Measurements from ENCODE around the gene TULP4.
A peak's percentile ranks its signal among the peaks of the same experiment; 100 is the strongest.

TULP4 gene

DNA sequence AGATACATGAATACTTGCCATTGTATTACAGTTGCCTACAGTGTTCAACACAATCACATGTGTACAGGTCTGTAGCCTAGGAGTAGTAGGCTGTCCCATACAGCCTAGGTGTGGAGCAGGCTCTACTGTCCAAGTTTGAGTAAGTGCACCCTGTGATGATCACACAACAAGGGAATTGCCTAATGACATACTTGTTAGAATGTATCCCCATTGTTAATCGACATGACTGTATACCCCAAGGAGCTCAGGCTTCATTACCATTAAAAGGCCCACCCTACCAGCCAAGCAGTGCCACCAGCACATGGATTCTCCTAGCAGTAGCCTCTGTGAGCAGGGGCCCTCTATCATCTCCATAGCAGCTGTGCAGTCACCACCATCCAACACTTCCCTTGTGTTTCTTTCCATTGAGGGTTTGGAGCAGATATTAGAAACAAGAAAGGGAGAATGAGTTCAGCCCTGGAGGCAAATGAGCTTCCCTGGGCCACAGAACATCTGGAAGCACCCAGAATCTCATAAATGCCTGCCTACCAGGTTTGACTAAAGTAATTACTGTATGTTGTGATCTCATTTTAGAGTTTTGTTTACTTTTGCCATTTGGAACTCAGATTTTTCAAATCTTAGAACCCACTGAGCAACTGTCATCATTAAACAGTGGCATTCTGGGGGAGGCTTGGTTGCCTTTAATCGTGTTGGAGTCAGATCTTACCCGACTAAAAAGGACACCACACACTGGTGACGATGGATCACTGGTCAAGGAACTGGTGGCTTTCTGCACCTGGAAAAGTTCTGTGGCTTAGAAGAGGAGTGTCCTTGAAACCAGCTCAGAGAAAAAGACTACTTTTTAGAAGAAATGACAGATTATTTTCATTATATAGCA lies 104.9 kb downstream of the TULP4 start:
- H3K27me3 ChIP-seq (ENCODE audit: control insufficient read depth, insufficient read depth, low read length) = no peaks in the 10 kb centered on the region
- no peak overlapping the region for H3K4me3 ChIP-seq (ENCODE audit: low read depth, low read length)
- H3K4me1 ChIP-seq (ENCODE audit: control insufficient read depth, insufficient read depth, low read length) = no peaks in the 10 kb centered on the region
- H3K9me3 ChIP-seq (ENCODE audit: control insufficient read depth, insufficient read depth, low read length) = no peaks in the 10 kb centered on the region
- peaks cover 17% of the 10 kb centered on the region for H3K36me3 ChIP-seq (ENCODE audit: control insufficient read depth, insufficient read depth, low read length)
- no peak overlapping the region for H3K9ac ChIP-seq (ENCODE audit: low read depth, low read length)

DNA sequence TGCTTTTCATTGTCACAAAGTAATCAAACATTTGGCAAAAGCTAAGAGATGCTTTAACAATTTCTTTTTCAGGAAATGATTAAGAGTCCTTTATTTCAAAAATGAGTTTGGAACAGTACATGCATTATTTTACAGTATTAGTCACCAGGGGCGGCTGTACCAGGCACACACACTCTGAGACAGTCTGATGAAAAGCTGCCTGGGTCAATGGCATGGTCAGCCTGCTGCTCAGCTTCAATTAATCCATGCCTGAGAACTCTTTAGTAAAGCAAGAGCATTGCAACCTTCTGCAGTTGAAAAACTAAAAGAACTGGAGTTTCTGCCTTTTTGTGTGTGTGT lies 105.5 kb downstream of the TULP4 start:
- Histone ChIP-seq H3K9ac (ENCODE audit: low read depth, low read length) (no peak overlapping the region), H3K36me3 (ENCODE audit: control insufficient read depth, insufficient read depth, low read length) (peaks cover 17% of the 10 kb centered on the region), H3K9me3 (ENCODE audit: control insufficient read depth, insufficient read depth, low read length) (no peaks in the 10 kb centered on the region), H3K4me1 (ENCODE audit: control insufficient read depth, insufficient read depth, low read length) (no peaks in the 10 kb centered on the region), H3K4me3 (ENCODE audit: low read depth, low read length) (no peak overlapping the region), H3K27me3 (ENCODE audit: control insufficient read depth, insufficient read depth, low read length) (no peaks in the 10 kb centered on the region)

DNA sequence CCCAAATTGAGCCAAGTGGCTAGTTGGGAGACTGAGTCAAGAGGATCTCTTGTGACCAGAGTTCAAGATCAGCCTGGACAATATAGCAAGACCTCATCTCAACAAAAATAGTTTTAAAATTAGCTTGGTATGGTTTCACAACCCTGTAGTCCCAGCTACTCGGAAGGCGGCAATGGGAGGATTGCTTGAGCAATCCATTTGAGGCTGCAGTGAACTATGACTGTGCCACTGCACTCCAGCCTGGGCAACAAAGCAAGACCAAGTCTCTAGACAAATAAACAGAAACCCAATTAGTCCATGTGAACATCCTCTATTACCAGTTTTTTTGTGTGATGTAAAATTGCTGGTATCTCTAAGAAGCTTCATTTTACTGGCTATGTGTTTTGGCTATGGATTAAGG lies 106.2 kb downstream of the TULP4 start:
- Histone ChIP-seq H3K36me3 (ENCODE audit: control insufficient read depth, insufficient read depth, low read length) (peaks cover 17% of the 10 kb centered on the region), H3K4me3 (ENCODE audit: low read depth, low read length) (no peak overlapping the region), H3K9me3 (ENCODE audit: control insufficient read depth, insufficient read depth, low read length) (no peaks in the 10 kb centered on the region), H3K9ac (ENCODE audit: low read depth, low read length) (no peak overlapping the region), H3K27me3 (ENCODE audit: control insufficient read depth, insufficient read depth, low read length) (no peaks in the 10 kb centered on the region), H3K4me1 (ENCODE audit: control insufficient read depth, insufficient read depth, low read length) (no peaks in the 10 kb centered on the region)

DNA sequence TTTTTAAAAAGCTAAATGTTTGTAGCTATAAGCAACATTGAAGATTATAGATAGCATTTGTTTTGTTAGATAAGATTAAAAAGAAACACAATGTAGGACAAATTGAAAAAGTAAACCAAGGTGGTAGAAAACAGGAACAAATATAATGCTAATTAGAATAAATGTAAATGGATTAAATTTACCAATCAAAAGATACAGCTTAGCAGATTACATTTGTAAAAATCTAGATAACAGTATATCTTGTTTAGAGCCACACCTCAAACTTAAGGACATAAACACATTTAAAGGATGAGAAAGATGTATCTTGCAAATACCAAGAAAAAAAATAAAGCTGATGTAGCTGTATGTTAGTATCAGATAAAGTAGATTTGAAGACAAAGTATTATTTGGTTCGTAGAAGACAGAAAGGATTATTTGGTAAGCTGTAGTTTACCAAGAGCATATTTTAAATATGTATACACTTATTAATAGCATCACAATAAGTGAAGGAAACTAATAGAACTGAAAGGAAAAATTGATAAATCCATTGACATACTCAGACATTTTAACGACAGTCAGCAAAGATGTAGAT lies 107.2 kb downstream of the TULP4 start:
- Histone ChIP-seq H3K4me3 (ENCODE audit: low read depth, low read length) (no peak overlapping the region), H3K9ac (ENCODE audit: low read depth, low read length) (no peak overlapping the region), H3K4me1 (ENCODE audit: control insufficient read depth, insufficient read depth, low read length) (no peaks in the 10 kb centered on the region), H3K36me3 (ENCODE audit: control insufficient read depth, insufficient read depth, low read length) (peaks cover 12% of the 10 kb centered on the region), H3K27me3 (ENCODE audit: control insufficient read depth, insufficient read depth, low read length) (no peaks in the 10 kb centered on the region), H3K9me3 (ENCODE audit: control insufficient read depth, insufficient read depth, low read length) (no peaks in the 10 kb centered on the region)

DNA sequence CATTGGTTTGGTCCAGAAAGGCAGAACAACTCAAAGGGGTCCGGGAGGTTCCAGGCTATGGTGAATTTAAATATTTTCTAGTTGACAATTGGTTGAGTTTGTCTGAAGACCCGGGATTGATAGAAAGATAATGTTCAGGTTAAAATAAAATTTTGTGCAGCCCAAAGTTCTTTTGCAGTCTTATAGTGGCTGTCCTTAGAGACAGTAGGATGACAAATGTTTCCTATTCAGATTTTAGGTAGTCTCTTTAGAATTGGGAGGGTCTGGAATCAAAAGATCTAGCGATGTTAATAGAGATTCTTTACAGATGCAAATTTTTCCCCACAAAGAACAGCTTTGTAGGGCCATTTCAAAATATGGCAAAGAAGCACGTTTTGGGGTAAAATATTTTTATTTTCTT lies 109.1 kb downstream of the TULP4 start:
- peaks cover 10% of the 10 kb centered on the region for H3K36me3 ChIP-seq (ENCODE audit: control insufficient read depth, insufficient read depth, low read length)
- peak overlapping the region; percentile 64 for H3K4me3 ChIP-seq (ENCODE audit: low read depth, low read length)
- H3K9me3 ChIP-seq (ENCODE audit: control insufficient read depth, insufficient read depth, low read length) = no peaks in the 10 kb centered on the region

DNA sequence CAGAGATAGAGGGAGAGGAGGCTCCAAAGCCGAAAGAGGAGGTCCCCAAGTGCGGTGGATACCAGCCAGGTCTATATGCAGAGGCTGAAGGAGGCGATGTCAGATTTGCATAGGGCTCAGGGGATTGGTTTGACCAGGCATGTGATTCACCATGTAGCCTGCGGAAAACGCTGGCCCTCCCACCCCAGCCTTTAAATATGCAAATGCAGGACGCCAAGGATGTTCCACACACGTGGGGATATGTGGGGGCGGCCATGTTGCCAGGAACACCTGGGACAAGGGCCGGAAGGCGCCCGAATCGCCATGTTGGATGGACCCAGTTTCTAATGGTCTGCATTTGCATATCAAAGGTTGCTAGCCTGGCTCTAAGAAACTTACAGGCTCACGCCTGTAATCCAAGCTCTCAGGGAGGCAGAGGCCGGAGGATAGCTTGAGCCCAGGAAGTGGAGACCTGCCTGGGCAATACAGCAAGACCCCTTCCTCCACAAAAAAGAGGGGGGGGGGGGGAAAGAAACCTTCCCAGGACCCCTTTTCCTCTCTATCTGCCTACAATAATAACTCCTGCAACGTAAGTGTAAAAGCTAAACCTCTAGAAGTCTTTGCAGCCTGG lies 110.5 kb downstream of the TULP4 start:
- no peaks in the 10 kb centered on the region for H3K4me1 ChIP-seq (ENCODE audit: control insufficient read depth, insufficient read depth, low read length)
- H3K9ac ChIP-seq (ENCODE audit: low read depth, low read length) = peak overlapping the region; percentile 63
- no peaks in the 10 kb centered on the region for H3K9me3 ChIP-seq (ENCODE audit: control insufficient read depth, insufficient read depth, low read length)
- peak overlapping the region; percentile 64 for H3K4me3 ChIP-seq (ENCODE audit: low read depth, low read length)
- H3K36me3 ChIP-seq (ENCODE audit: control insufficient read depth, insufficient read depth, low read length) = no peaks in the 10 kb centered on the region
- H3K27me3 ChIP-seq (ENCODE audit: control insufficient read depth, insufficient read depth, low read length) = no peaks in the 10 kb centered on the region

More for the DNA sequence above, 109.1 kb downstream of the TULP4 start:
- Histone ChIP-seq H3K4me1 (ENCODE audit: control insufficient read depth, insufficient read depth, low read length) (no peaks in the 10 kb centered on the region), H3K9ac (ENCODE audit: low read depth, low read length) (no peak overlapping the region), H3K27me3 (ENCODE audit: control insufficient read depth, insufficient read depth, low read length) (no peaks in the 10 kb centered on the region)

DNA sequence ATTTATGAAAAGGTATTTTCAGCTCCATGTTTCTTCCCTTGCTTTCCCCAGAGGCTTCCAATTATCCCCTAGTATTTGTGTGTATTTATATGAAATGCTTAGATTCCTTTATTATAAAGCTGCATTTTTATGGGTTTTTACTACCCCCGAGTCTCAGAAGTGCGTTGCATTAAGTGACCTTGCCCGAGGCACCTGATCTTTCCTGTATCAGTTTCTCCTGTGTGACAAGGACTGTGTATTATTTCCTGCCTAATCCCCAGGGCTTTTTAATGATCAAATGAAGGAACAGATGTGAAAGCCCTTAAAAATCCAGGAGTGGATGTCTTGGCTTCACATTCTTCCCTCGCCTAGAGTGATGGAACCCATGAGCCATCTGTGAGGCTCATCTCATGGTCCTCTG lies 118.8 kb downstream of the TULP4 start:
- no peak overlapping the region for H3K9ac ChIP-seq (ENCODE audit: low read depth, low read length)
- no peaks in the 10 kb centered on the region for H3K4me1 ChIP-seq (ENCODE audit: control insufficient read depth, insufficient read depth, low read length)
- no peaks in the 10 kb centered on the region for H3K27me3 ChIP-seq (ENCODE audit: control insufficient read depth, insufficient read depth, low read length)

DNA sequence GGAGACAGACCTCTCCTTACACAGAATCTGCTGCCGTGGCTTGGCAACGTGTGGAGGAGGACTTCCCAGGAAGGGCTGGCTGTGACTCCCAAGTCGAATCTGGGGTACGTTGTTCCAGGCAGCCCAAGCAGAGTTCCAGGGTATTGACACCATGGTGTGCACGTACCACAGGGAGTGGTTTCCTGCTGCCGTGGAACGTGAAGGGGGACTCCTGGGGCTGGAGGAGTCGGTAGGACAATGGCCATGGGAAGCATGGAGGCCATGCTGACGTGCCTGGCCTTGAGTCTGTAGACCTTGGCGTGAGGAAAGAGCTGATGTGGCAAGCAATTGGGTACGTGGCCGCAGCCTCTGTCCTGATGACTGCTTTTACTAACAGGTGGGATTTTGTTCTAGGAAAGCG lies 119.3 kb downstream of the TULP4 start:
- Histone ChIP-seq H3K9ac (ENCODE audit: low read depth, low read length) (no peak overlapping the region), H3K9me3 (ENCODE audit: control insufficient read depth, insufficient read depth, low read length) (no peaks in the 10 kb centered on the region), H3K27me3 (ENCODE audit: control insufficient read depth, insufficient read depth, low read length) (no peaks in the 10 kb centered on the region), H3K4me1 (ENCODE audit: control insufficient read depth, insufficient read depth, low read length) (no peaks in the 10 kb centered on the region), H3K36me3 (ENCODE audit: control insufficient read depth, insufficient read depth, low read length) (no peaks in the 10 kb centered on the region), H3K4me3 (ENCODE audit: low read depth, low read length) (no peak overlapping the region)

More for the DNA sequence above, 118.8 kb downstream of the TULP4 start:
- Histone ChIP-seq H3K9me3 (ENCODE audit: control insufficient read depth, insufficient read depth, low read length) (no peaks in the 10 kb centered on the region), H3K36me3 (ENCODE audit: control insufficient read depth, insufficient read depth, low read length) (no peaks in the 10 kb centered on the region), H3K4me3 (ENCODE audit: low read depth, low read length) (no peak overlapping the region)

DNA sequence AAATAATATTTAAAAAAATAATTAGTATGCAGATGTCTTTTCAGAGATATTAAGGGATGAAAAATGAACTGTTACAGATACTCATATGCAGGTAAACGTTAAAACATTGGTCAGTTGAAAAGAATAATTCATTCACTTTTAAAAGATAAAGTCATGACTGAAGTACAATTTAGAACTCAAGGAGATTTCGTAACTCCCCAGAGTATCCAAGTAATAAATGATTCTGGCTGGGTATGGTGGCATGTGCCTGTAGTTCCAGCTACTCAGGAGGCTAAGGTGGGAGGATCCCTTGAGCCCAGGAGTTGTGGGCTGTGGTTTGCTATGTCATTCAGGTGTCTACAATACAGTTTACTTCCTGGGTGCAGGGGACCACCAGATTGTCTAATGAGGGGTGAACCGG lies 125.3 kb downstream of the TULP4 start:
- Histone ChIP-seq H3K4me3 (ENCODE audit: low read depth, low read length) (no peak overlapping the region), H3K4me1 (ENCODE audit: control insufficient read depth, insufficient read depth, low read length) (no peaks in the 10 kb centered on the region), H3K9ac (ENCODE audit: low read depth, low read length) (no peak overlapping the region), H3K27me3 (ENCODE audit: control insufficient read depth, insufficient read depth, low read length) (no peaks in the 10 kb centered on the region), H3K9me3 (ENCODE audit: control insufficient read depth, insufficient read depth, low read length) (no peaks in the 10 kb centered on the region), H3K36me3 (ENCODE audit: control insufficient read depth, insufficient read depth, low read length) (peaks cover 3% of the 10 kb centered on the region)

DNA sequence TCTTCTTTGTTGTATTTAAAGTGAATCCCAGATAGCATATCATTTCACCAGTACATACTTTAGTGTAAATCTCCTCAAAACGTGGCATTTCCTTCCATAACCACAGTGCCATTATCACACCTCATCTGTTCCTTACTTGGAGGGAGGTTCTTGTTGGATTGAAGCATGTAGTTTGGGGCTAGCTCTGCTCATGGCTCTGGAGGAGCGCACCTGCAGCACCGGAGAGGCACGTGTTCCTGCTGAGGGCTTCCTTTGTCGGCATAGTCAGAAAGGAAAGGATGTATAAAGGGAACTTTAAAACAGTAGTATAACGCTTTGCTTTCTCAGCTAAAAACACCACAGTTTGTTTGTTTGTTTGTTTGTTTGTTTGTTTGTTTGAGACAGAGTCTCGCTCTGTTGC lies 126.0 kb downstream of the TULP4 start:
- Histone ChIP-seq H3K36me3 (ENCODE audit: control insufficient read depth, insufficient read depth, low read length) (peaks cover 3% of the 10 kb centered on the region), H3K4me3 (ENCODE audit: low read depth, low read length) (no peak overlapping the region), H3K9ac (ENCODE audit: low read depth, low read length) (no peak overlapping the region)

DNA sequence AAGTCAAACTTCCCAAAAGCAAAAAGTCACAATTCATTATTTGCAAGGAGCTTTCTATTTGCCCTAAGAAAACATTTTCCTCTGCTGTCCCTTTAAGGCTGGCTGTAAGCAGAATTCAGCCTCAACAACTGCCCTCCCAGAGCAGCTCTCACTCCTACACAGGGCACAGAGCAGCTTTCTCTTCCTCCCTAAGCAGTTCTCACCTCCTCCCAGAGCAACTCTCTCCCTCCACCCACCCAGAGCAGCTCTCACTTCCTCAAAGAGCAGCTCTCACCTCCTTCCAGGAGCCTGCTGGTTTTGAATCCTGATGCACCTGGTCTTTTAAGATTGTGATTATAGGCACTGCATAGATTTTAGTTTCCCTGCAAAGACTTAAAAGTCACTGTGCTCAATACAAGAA lies 127.0 kb downstream of the TULP4 start:
- peaks cover 3% of the 10 kb centered on the region for H3K36me3 ChIP-seq (ENCODE audit: control insufficient read depth, insufficient read depth, low read length)
- H3K4me1 ChIP-seq (ENCODE audit: control insufficient read depth, insufficient read depth, low read length) = no peaks in the 10 kb centered on the region
- H3K4me3 ChIP-seq (ENCODE audit: low read depth, low read length) = no peak overlapping the region

More for the DNA sequence above, 126.0 kb downstream of the TULP4 start:
- no peaks in the 10 kb centered on the region for H3K9me3 ChIP-seq (ENCODE audit: control insufficient read depth, insufficient read depth, low read length)
- no peaks in the 10 kb centered on the region for H3K27me3 ChIP-seq (ENCODE audit: control insufficient read depth, insufficient read depth, low read length)
- H3K4me1 ChIP-seq (ENCODE audit: control insufficient read depth, insufficient read depth, low read length) = no peaks in the 10 kb centered on the region

DNA sequence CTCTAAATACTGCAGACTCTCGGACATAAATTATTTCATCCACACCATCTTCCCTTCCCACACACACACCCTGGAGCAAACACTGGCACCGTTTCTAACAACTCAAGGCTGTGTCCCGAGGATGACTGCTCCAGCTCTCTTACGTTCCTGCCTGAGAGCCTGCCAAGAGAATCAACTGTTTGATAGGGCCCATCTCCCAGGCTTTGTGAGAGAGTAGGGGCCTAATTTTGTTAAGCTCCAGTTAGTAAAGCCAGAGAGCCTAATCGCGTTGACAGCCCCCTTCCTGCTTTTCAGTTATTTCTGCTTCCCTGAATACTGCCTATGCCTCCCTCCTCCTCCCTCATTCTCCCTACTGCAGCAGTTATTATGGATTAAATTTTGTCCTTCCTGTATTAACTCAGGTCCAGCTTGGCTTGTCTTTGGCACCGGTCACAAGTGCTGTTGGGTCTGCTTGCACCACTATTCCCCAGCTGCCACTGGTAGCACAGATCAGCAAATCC lies 129.5 kb downstream of the TULP4 start:
- H3K4me1 ChIP-seq (ENCODE audit: control insufficient read depth, insufficient read depth, low read length) = no peaks in the 10 kb centered on the region
- H3K4me3 ChIP-seq (ENCODE audit: low read depth, low read length) = no peak overlapping the region
- H3K9ac ChIP-seq (ENCODE audit: low read depth, low read length) = no peak overlapping the region
- no peaks in the 10 kb centered on the region for H3K27me3 ChIP-seq (ENCODE audit: control insufficient read depth, insufficient read depth, low read length)
- no peaks in the 10 kb centered on the region for H3K9me3 ChIP-seq (ENCODE audit: control insufficient read depth, insufficient read depth, low read length)
- H3K36me3 ChIP-seq (ENCODE audit: control insufficient read depth, insufficient read depth, low read length) = peaks cover 3% of the 10 kb centered on the region

More for the DNA sequence above, 127.0 kb downstream of the TULP4 start:
- Histone ChIP-seq H3K9me3 (ENCODE audit: control insufficient read depth, insufficient read depth, low read length) (no peaks in the 10 kb centered on the region), H3K9ac (ENCODE audit: low read depth, low read length) (no peak overlapping the region), H3K27me3 (ENCODE audit: control insufficient read depth, insufficient read depth, low read length) (no peaks in the 10 kb centered on the region)
